ENCODE measurements around the gene CNTN5.

Gene CNTN5

GRCh38 chr11:99418927-99419720 lies 398.4 kb downstream of the CNTN5 start (continued):
- TF ChIP-seq ZBTB11 (tag by site-specific recombination; conservative IDR thresholded peaks at IDR 0.05; ENCODE audit: low read depth) (no peak), ZBTB44 (tag by site-specific recombination; IDR thresholded peaks at IDR 0.05) (peak; percentile 55), ZNF692 (tag by site-specific recombination; IDR thresholded peaks at IDR 0.05) (0 out of 2 replicates have a peak, but pooled peaks have one; percentile 31), ZXDB (tag by site-specific recombination; IDR thresholded peaks at IDR 0.05) (peak; percentile 36; the same call in 1 of the 2 replicates), PRDM6 (tag by site-specific recombination; IDR thresholded peaks at IDR 0.05) (peak; percentile 73), OSR2 (tag by site-specific recombination; IDR thresholded peaks at IDR 0.05) (peak; percentile 68), KLF8 (tag by site-specific recombination; IDR thresholded peaks at IDR 0.05) (peak; percentile 76), ZNF629 (tag by site-specific recombination; IDR thresholded peaks at IDR 0.05) (peak; percentile 27; the same call in 1 of the 2 replicates), ZFP3 (tag by site-specific recombination; IDR thresholded peaks at IDR 0.05; ENCODE audit: low read depth) (no peak), BCL6B (tag by site-specific recombination; IDR thresholded peaks at IDR 0.05) (peak; percentile 79), ZNF610 (tag by site-specific recombination; IDR thresholded peaks at IDR 0.05; ENCODE audit: borderline replicate concordance) (no peak), ZNF362 (tag by site-specific recombination; IDR thresholded peaks at IDR 0.05) (0 out of 2 replicates have a peak, but pooled peaks have one; percentile 30), ZEB2 (tag by site-specific recombination; IDR thresholded peaks at IDR 0.05) (peak; percentile 63), PRDM4 (tag by site-specific recombination; IDR thresholded peaks at IDR 0.05) (peak; percentile 75), WT1 (tag by site-specific recombination; IDR thresholded peaks at IDR 0.05) (peak; percentile 97), ZNF24 (tag by site-specific recombination; IDR thresholded peaks at IDR 0.05) (peak; percentile 69; the same call in 1 of the 2 replicates), SP7 (tag by site-specific recombination; IDR thresholded peaks at IDR 0.05) (peak; percentile 72; the same call in 1 of the 2 replicates), ZNF391 (tag by site-specific recombination; IDR thresholded peaks at IDR 0.05; ENCODE audit: borderline replicate concordance, low read depth) (no peak), ZNF426 (tag by site-specific recombination; IDR thresholded peaks at IDR 0.05) (no peak), TCF7L2 (IDR thresholded peaks at IDR 0.05; ENCODE audit: borderline replicate concordance, low read depth, low read length) (peak; percentile 93), BCL11A (tag by site-specific recombination; IDR thresholded peaks at IDR 0.05; ENCODE audit: low read depth) (peak; percentile 83), ZSCAN18 (tag by site-specific recombination; IDR thresholded peaks at IDR 0.05) (no peak), ZNF221 (tag by site-specific recombination; IDR thresholded peaks at IDR 0.05; ENCODE audit: borderline replicate concordance) (no peak)

Data from HEK293 (cell line).